Ramos (cell line): Measurements from ENCODE around the gene GPX2.

Experiments used
- in situ Hi-C: fragments of 300-500 bp; cut with MboI; formaldehyde crosslinking; loops from one replicate; pipeline ENCODE4 v1.14.3; 2022; ENCODE audit warnings: low sequenced_read_pairs; ENCODE audit not compliant: unreplicated experiment

The GPX2 gene

DNA sequence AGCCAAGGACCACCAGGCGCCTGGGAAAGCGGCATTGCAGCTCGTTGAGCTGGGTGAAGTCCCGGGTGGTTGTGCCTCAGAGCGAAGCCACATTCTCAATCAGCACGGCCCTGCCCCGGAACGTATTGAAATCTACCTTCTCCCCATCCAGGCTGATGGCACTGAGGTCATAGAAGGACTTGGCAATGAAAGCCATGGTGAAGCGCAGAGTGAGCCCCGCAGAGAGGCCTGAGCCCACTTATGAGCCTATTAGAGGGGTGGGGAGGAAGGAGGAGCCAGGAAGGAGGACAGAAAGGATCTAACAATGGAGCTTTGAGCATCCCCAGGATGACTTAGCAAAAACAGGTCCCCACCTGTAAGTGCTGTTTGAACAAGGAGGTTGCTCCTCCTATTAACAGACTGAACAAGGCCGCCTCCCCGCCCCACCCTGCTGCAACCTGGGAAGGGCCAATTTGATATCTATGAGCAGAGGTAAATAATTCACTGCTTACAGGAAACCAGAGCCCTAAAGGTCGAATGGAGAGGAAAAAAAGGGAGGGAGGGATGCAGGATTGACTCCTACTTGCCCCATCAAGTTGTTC, at the start of gene GPX2:
TSS of gene GPX2 (minus strand) at position 215 of the 581 bp plus-strand sequence. CDS start at position 196, 19 bp downstream.
- in situ Hi-C loops: no loop called here

DNA sequence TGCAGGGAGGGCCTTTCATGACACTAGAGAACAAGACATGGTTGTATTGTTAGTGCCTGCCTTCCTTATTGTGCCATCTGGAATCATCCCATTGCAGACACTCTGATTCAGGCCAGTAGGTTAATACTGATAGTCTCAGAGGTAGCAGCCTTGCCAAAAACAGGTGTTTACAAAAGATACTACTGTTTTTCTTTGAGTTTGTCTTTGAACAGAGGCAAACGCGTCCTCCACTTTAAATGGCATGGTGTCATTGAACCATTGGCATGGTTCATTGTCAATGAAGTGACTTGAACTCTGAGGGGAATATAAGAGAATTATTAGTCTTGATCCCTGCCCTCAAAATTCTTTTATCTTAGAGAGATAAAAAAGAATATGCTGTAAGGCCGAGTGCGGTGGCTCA, 48.4 kb upstream of the GPX2 start:
- in situ Hi-C loops: loop anchor here (25.0 kb wide), 1 partner anchor 421 kb away; the partner anchor contains the start of gene FUT8

DNA sequence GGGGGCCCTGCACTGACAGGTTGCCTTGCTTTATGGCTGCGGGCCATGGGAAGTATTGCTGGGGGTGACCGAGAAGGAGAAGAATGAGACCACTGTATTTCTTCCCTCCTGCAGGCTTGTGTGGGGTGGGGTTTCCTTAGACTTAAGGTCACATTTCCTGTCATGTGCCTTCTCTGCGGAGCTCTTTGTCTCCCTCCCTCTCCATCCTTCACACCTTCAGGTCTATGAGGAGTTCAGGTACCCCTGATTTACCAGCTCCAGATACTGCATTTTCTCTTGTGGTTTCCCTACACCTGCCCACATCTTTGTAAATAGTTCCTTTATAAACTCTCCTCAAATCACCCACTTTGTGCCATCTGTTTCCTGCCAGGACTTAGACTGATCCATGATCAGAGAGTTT, 47.8 kb upstream of the GPX2 start:
- in situ Hi-C loops: loop anchor here (25.0 kb wide), 1 partner anchor 422 kb away; the partner anchor contains the start of gene FUT8

DNA sequence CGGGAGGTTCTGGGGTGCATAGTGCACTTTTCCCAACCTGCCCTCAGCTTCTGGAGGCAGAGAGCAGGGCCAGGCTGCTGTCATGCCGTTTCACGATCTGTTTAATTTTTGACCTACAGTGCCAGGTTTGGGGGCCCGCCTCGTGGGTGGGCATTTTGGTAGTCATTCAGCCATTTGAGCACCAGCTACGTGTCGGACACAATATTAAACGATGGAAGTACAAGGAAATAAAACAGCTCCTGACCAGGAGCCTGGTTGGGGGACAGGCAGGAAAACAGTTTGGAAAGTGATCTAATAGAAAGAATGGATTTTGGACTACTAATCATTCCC, 44.9 kb upstream of the GPX2 start:
- in situ Hi-C loops: loop anchor here (25.0 kb wide), 1 partner anchor 425 kb away; the partner anchor contains the start of gene FUT8

DNA sequence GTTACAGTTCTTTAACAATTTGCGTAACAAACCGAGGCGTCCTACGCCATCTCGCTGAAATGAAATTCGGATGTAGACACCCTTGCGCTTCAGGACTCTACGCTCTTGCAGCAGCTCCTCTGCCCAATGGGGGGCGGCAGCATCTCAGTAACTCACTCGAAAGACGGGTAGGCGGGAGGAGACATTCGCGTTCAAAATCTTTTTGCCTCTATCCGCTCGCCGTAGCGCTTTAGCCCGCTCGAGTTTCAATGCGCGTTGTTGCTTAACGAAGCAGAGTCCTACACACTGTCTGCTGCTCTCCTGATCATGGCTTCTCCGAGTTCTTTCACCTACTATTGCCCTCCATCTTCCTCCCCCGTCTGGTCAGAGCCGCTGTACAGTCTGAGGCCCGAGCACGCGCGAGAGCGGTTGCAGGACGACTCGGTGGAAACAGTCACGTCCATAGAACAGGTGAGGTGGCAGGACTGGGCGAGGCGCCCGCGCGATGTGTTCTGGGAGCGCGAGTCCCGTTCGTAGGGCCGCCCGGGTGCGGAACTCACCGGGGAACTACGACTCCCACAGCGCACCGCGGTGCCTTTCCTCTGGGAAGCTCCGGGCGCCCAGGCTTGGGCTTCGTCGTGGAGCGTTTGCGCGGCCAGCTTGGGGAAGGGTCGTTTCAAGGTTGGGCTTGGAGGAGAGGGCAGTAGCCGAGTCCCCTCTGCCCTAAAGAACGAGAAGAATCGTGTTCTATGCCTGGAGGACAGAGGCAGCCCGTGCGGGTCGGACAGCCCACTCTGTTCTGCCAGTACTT, 44.3 kb upstream of the GPX2 start, which contains the start of gene FNTB:
TSS of gene FNTB (plus strand) at position 248 of the 790 bp plus-strand sequence. CDS start at position 307, 59 bp downstream.
- in situ Hi-C loops: loop anchor here (25.0 kb wide), 1 partner anchor 425 kb away; the partner anchor contains the start of gene FUT8

DNA sequence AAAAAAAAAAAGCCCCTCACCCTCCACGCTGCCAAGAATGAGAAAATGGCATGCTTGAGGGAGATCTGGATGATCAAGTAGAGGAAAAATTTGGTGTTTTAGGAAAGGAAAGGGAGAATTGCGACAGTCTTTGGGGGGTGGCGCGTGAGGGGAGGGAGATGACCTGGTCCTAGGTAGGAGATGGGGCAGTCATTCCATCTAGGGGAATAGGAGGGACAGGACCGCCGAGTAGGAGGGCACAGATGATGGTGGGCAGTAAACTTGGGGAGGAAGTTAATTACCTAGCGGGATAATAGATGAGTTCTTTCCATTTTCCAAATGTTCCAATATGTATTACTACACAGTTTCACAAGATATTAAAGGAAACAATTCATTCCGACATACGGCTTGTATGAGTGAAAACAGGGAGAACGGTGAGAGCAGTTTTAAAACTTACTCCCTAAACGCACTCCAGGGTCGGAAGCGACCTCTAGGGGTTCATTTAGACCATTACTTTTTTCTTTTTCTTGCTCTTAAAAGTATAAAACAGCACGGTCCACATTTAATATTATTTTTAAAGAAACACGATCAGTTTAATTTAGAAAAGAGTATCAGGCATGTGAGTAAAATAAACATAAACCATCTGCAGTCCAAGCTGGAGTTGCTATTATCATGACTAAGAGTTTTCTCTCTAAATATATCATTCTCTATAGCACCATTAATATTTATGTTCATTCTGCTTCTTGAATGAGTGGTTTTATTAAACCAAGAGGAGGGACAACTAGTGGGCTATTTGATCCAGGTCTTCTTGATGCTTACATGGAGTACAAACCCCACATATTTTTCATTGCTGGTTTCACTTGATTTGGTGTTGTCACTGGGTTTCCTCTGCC, 41.1 kb upstream of the GPX2 start:
- in situ Hi-C loops: loop anchor here (25.0 kb wide), 1 partner anchor 429 kb away; the partner anchor contains the start of gene FUT8

DNA sequence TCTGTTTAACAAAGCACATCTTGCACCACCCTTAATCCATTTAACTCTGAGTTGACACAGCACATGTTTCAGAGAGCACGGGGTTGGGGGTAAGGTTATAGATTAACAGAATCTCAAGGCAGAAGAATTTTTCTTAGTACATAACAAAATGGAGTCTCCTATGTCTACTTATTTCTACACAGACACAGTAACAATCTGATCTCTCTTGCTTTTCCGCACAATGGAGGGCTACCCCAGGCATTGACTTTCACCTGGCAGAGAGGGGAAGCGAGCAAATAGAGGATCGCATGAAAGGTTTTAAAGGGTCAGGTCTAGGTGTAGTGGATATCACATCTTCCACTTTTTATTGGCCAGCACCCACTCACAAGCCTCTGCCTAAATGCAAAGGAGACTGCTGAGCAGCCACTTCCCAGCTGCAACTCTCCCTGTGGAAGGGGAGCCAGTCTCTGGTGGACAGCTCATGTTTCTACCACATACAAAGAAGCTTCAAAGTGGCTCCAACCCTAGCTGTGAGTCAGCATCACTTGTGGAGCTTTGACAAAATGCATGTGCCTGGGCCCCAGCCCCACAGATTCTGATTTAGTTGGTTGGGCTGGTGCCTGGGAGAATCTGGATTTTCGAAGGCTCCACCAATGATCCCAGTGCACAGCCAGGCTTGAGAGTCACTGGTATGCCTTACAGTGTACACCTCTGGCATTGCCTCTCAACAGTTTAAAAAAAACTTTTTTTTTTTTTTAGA, 37.0 kb upstream of the GPX2 start:
- in situ Hi-C loops: loop anchor here (25.0 kb wide), 1 partner anchor 433 kb away; the partner anchor contains the start of gene FUT8

DNA sequence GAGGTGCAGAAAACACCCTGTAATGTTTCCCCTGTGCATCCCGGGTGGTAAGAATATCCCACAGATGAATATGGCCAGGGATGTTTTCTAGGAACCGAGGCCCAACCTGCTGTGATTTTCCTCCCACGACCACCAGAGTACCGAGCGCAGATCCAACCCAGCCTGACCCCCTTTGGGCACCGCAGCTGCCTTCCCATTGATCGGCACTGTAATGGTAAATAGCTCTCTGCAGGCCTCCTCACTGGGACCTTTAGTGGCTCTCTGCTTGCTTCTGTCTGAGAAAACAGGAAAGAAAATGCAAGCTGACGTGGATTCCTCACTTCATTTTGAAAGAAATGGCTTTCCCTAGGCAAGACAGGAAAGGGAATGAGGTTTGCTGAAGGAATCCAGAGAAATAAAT, 32.0 kb upstream of the GPX2 start:
- in situ Hi-C loops: no loop called here

DNA sequence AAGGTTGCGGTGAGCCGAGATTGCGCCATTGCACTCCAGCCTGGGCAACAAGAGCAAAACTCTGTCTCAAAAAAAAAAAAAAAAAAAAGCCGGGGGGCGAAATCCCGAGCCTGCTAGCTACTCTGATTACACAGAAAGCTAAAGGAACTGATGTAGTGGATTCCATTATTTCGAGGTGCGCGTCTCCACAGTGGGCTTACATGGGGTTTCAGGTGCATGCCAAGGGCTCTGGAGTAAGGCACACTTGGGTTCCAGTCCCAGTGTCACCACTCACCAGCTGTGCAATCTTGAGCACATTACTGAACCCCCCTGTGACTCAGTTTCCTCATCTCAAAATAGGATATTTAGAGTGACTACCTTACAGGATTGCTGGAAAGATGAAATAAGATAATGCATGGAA, 31.3 kb upstream of the GPX2 start:
- in situ Hi-C loops: no loop called here

DNA sequence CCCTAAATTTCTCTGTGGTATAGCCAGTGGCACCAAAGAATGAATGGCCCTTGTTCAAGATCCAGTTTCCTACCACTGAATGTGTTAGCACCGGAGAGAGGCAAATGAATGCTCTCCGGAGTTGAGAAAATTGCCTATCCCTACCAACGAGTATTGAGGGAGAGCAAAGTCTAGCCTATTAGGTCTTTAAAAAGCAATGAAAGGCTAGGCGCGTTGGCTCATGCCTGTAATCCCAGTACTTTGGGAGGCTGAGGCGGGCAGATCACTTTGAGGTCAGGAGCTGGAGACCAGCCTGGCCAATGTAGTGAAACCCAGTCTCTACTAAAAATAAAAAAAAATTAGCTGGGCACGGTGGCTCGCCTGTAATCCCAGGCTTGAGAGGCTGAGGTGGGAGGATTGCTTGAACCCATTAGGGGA, 30.5 kb upstream of the GPX2 start:
- in situ Hi-C loops: no loop called here

DNA sequence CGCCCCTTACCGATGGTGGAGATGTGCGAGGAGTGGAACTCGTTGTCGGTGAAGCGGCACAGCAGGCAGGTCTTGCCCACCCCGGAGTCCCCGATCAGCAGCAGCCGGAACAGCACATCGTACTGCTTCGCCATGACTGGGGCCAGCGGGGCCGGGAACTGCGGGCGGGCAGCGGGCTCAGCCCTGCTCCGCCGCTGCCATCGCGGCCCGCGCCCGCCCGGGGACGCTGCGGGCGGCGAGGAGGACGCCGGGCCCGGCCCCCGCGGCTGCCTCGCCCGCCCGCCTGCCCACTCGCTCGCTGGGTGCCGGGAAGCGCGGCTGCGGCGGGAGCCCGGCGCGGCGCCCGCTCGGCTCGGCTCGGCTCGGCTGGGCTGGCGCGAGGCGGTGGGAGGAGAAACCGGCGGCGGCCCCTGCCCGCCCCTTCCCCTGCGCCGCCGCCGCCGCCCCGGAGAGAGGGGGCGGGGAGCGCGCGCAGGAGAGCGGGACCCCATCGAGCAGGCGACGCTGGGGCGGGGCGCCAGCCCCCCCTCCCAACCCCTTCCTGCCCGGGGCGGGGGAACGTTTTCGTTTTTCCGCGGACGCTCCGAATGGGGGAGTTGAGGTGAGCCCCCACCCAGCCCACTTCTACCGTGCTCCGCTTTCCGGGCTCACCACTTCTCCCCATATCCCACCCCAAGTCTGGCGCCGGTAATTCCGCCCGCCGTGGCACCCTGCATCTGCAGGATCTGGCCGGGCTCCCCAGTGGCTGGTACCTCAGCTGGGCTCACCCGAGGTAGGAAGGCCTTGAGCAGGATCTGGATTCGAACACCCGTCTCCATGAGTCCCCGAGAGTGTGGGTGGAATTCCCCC, 29.6 kb upstream of the GPX2 start, which contains the start of gene RAB15:
TSS of gene RAB15 (minus strand) at position 394 of the 849 bp plus-strand sequence. CDS start at position 134, 260 bp downstream.
- in situ Hi-C loops: no loop called here

DNA sequence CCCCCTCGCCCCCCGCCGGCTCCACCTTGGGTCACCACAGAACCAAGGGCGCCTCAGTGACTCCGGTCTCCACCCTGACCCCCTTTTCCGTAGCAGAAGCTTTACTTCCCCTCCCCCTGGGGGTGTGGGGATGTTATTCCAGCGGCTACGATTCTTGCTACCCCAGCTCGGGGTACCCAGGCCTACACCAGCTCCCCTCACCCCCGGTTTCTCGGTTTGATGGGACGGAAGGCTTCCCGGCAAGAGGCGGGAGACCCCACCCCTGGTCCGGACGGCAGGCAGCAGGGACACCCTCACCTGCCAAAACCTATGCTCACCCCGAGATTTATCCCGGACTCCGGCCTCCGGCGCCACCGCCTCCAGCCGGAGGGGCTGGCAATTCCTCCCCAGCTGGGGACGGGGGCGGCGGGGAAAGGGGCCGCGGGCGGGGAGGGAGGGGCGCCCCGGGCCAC, 29.0 kb upstream of the GPX2 start:
- in situ Hi-C loops: no loop called here

DNA sequence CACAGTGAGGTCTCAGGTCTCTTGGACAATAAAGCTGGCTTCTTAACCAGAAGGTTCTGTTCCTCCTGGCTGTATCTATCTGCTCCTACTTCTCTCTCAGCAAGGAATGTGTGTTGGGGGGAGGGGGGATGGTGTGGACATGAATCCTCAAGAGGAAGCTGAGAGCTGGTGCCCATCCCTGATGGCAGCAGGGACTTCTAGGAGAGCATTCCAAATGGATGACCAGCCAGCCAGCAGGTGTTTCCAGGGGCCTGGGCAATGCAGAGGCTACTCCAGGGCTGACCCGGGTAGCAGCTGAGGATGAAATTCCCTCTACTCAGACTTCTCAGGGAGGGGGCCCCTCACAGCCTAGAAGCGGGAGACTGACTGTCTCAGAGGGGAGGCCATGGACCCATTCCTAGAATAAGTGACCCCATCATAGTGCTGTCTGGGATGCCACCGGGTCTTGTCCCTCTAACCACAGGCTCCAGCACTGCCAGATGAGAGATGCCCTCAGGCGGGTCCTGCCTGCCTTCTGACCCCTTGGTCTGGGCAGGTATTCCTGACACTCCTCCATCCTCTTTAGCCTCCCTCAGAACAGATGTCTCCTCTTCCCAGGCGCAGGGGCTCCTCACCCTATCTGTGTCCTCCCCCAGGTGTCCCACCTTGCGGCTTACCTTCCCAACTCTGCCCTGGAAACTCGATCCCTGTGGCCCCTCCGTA, 28.4 kb upstream of the GPX2 start:
- in situ Hi-C loops: no loop called here

DNA sequence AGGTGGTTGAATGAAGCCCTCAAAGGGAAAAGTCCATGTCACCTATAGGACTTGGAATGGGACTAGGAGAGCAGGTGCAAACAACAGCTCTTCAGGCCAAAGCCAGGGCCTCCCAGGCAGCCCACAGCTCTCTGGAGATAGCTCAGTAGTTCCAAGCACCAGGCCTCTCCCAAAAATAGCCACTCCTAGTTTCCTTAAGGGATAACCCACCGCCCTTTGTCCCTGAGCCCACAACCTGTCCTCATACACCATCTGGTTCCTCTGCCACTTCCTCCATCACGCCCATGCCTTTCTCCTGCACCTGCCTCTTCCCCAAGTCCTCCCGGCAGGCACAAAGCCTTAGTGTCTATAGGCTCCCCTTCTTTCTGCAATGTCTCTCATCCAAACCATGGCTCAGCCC, 27.5 kb upstream of the GPX2 start:
- in situ Hi-C loops: no loop called here

DNA sequence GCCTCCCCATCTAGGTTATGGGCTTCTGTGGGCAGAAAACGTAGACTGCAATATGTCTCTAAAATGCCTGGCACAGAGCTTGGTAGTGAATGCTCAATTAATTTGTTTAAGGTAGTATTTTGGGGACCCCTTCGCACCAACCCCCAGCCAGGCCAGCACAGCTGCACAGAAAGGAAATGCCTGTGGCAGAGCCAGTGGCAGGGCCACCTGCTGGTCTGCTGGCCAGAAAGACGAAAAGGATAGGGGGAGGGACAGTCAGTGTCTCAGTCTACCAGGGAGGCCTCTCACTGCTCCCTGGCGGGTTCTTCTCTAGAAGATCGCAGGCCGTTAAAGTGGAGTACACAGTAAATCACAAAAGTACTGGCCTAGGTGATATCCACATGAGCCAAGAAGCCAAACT, 26.1 kb upstream of the GPX2 start:
- in situ Hi-C loops: no loop called here

DNA sequence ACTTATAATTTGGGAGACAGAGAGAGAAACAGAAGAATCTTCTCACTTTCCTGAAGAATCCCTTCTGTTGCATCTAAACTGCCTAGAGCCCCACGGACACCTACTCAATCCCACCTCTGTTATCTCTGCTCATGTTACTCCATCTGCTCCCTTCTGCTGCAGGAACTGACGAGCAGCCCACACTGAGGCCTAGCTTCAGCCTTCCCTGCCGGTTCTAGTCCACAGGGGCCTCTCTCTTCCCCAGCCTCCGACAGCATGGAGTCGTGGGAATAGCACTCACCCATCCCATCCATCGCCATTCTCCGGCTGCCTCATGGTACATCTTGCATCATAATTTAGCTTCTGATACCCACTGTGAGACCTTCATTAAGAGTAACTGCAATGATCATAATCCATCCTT, 25.6 kb upstream of the GPX2 start:
- in situ Hi-C loops: no loop called here

DNA sequence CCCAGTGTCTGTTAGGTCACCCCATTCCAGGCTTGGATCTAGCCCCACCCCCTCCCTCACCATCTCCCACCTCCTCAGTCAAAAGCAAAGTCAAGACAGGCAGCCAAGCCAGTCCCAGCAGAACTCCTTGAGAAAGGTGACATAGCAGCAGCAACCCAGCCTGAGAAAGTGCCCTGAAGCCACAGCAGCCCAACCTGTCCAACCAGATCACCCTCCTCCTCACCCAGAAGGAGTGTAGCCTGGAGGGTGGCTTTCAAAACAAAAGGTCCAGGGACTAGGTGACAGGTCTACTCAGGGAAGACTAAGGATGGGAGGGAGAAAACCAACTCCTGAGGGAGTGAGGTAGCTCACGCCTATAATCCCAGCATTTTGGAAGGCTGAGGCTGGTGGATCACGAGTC, 24.4 kb upstream of the GPX2 start:
- in situ Hi-C loops: no loop called here

DNA sequence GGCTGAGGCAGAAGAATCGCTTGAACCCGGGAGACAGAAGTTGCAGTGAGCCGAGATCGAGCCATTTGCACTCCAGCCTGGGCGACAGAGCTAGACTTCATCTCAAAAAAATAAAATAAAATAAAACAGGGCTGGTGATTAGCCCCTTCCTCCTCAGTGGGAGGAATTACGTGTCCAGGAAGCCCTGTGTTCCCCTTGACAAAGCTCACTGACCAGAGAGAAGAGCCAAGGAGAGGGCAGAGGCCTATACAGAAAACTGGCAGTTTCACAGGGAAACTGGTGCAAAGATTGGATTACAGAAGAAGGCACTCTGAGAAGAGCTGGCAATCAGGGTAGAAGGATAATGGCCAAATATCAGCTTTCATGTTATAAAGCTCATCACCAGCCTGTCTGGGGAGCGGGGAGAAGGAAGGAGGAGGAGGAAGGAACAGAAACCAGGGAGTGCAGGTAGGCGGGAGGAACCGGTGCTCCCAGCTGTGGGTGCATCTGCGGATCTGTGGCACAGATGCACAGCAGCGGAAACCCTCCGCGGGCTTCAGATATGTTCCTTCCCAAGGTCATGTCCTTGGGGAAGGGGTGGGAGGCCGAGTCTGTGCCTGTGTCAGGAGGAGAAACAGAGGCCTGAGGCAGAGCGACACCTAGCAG, 22.9 kb upstream of the GPX2 start:
- in situ Hi-C loops: no loop called here
